ENCODE data around the gene HOXD9.

The HOXD9 gene

DNA sequence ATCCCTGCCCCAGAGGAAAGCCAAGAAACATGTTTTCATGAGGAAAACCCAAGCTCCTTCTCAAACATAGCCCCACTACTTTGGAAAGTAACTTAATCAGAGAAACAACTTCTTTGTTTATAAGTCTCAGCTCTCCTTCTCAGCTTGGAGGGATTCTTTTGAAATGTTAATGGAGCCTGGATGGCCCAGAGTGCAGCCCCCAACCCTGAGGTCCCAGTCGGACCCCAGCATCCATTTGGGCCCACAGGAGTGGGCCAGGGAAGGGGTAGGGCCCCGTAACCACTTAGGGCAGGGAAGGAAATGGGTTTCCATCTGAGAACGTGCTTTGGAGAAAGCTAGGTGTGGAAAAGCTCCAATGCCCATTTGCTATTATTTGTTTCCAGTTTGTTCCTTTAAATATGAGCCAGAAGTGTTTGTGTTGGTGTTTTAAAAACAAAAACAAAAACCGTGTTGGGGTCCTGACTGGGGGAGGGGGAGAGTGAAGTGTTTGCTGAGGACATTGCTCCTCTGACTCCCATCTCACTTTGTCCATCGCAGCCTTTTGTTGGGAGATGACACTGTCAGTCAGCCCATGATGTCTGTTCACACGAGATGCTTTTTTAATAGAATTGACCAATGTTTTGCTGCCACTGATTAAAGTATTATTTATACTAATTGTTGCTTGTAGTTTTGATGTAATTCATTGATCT is 33.0 kb downstream of the HOXD9 start:
- DNase-seq (ENCODE audit: low read depth) = no peak

- no peak for DNase-seq (ENCODE audit: low read depth)
Observed at GRCh38 chr2:176156301-176156806, 33.8 kb downstream of the HOXD9 start.

- DNase-seq (ENCODE audit: low read depth) = no peak
Observed at GRCh38 chr2:176156807-176157498, 34.4 kb downstream of the HOXD9 start, which contains the start of gene HOXD3. HOXD3 (plus strand) TSS chr2:176157307; CDS start chr2:176169115, 11,808 bp downstream.

DNA sequence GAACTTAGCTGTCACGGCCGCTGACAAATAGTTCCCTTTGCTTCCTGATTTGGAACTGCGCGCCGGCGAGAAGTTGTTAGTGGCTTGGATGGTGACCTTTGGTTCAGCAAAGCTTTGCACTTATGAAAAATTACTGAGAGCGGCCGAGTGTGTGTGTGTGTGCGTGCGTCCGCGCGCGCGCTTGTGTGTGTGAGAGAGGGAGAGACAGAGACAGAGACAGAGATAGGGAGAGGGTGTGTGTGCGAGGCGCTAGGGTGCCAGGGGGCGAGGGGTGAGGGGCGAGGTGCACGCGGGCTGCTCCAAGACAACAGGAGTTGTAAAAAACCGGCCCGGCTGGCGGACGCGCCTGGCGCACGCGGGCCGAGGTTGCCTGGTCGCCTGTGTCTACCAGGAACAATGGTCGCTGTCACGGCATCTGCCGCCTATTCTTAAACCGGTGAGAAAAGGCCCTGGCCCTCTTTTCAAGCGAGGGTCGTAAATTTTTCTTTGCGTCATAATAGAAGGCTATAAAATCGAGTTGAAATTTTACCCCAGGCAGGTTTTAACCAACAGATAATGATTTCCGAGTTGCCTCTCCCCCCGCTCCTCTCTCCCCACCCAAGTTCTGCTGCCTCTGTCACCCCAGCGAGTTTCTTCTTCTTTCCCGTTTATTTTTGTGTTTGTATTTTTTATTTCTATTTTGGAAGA is 35.1 kb downstream of the HOXD9 start:
- no peak for DNase-seq (ENCODE audit: low read depth)

DNA sequence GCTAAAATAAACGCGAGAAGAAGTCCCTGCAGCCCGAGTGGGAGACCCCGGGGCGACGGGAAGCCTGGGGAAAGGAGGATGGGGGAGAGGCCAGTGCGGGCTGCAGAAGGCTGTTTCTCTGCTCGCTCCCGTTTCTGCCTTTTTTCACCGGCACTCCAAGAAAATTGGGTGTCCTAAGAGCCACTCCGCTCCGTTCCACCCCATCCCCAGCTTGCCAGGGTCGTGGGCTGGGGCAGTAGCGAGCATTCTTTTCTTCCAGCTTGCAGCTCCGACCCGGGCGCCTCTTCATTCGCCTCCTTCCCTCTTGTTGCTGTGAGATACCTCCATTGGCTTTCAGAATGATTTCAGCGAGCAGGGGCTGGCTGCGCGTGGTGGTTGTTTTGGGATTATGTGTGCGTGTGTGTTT is 35.7 kb downstream of the HOXD9 start:
- DNase-seq (ENCODE audit: low read depth) = no peak

- no peak for DNase-seq (ENCODE audit: low read depth)
Observed at GRCh38 chr2:176158855-176159662, 36.5 kb downstream of the HOXD9 start.

GRCh38 chr2:176159663-176160250 is 37.2 kb downstream of the HOXD9 start:
- DNase-seq (ENCODE audit: low read depth) = no peak

GRCh38 chr2:176160251-176160985 is 37.9 kb downstream of the HOXD9 start:
- DNase-seq (ENCODE audit: low read depth) = no peak

GRCh38 chr2:176160986-176161824 is 38.7 kb downstream of the HOXD9 start:
- DNase-seq (ENCODE audit: low read depth) = no peak

GRCh38 chr2:176161825-176162626 is 39.5 kb downstream of the HOXD9 start:
- DNase-seq (ENCODE audit: low read depth) = no peak

DNA sequence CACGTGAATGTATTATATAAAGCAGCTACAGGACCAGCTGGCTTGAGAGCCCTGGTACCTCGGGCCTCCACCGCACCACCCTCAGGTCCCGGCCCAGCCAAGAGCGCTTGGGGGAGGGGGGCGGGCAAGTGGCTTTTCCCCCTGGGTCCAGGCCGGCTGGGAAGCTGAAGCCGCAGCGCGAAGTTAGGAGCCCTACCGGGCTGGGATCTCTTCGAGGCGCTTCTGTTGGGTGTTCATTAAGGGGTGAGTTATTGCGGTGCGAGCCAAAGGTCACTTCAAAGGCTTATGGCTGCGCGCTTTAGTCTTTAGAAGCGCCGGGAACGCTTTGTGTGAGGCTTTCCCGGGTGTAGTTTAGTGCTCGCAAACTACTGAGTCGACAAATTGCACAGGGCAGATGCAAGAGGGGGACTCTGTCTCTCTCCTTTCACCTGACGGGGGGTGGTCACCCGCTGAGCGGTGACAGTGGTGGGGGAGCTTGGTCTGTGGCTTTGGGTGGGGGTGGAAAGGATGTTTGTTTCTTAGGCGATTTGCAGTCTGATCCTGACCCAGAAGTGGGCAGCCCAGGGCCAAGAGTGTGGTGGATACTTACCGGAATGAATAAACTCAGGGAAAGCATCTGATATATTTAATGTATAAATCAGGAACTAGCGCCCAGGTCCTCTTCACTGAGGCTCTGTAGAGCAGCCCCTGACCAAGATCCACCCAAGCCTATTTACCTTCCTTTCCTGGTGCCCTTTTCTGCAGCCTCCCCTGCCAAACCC is 40.6 kb downstream of the HOXD9 start:
- no peak for DNase-seq (ENCODE audit: low read depth)

DNA sequence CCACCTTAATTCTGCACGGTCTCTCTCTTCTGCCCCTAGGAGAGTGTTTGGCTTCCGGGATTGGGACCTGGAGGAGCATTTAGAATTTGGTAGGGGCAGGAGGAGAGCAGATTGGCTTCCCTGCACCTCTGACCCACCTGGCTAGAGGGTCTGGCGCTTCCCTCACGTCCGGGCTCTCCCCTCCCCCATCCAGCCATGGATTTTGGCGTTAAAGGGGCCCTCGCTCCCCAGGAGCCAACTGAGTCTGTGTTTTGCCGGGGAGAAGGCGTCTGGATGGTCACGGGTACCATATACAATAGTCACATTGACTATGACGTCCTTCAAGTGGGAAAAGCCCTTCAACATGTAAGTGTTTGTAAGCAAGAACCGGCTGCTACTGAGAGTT is 41.1 kb downstream of the HOXD9 start:
- DNase-seq (ENCODE audit: low read depth) = no peak

DNA sequence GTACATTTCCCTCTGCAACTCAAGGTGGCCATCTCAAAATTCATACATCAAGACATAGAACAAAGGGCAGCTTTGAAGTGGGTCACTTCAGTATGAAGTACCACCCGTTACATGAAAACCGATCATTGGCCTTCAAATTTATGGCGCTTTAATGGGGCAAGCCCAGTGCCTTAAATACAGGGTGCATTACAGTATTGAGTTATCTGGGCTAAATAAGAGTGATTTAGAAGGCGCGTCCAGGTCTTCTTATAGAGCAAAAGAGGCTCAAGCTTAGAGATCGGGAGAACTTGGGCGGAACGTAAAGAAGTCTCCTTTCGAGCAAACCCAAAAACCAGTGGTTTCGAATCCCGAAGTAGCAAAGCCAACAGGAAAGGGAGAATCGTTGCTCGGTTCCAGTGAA is 41.7 kb downstream of the HOXD9 start:
- no peak for DNase-seq (ENCODE audit: low read depth)

GRCh38 chr2:176164611-176165369 is 42.3 kb downstream of the HOXD9 start:
- DNase-seq (ENCODE audit: low read depth) = no peak

DNA sequence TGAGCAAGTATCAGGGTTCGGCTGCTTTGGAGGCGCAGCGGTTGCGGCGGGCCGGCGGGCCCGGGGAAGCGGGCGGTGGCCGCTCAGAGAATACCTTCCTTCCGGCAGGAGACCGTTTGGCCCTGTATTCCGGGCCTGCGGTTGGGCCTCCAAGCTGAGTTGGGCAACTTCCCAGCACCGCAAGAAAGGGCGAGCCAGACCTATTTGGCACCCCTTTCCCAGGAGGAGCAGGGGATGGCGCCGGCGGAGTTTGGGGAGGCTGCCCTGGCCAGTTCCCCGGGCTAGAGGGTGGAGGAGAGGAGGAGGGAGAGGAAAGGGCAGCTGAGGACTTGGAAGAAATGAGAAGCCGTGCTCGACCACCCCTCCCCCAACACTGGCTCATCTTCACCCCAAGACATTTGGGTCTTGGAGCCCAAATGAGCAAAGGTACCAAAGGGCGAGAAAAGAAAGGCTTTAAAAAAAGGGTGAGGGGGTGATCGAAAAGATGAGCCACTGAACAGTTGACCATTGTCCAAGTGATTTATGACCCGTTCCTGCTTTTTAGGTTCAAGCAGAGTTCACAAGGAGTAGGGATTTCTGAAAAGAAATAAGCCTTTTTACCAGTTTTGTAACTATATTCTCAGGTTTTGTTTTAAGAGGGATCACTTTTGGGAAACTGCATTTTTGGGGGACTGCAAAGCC is 43.0 kb downstream of the HOXD9 start:
- DNase-seq (ENCODE audit: low read depth) = no peak

- no peak for DNase-seq (ENCODE audit: low read depth)
Observed at GRCh38 chr2:176166272-176166671, 43.8 kb downstream of the HOXD9 start.

DNA sequence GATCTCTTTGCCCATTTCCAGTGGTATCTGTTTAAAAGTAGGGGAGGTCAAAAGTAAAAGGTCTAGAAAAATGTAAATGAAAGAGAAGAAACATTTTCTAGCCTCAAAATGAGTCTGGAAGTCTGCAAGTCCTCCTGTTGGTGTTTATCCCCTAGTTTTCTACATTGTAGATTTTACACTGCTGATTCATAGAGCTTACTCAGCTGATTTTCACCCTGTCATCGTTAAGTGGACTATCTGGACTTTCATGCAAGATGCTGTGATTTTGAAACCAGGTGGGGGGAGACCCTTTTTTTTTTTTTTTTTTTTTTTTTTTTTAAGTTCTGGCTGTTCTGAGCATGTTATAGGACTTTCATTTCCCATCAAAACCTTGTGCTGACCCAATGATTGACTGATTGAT is 44.9 kb downstream of the HOXD9 start:
- DNase-seq (ENCODE audit: low read depth) = no peak

All from activated T-helper 9 cell treated with anti-CD3 and anti-CD28 coated beads, Interleukin-2, amount 50 U/mL, for 16 hours (primary cell).